Osteocyte (in vitro differentiated cells): ENCODE data around the gene UGT1A9. TPM values are rescaled to one million over a fixed set of nuclear protein-coding genes. Genes with fewer than 3 reads are reported as not detected.
"Not testable (repeated sequence)": the region's sequence is repeated elsewhere in the genome, so short reads cannot be mapped to it uniquely, and the experiment has no call there.

Experiments used
- DNase-seq: peaks from one replicate; pipeline ENCODE4 v3.0.0; 2021; ENCODE audit warnings: mixed read lengths; ENCODE audit not compliant: unreplicated experiment; ENCODE audit errors: extremely low spot score
- H3K27ac Mint-ChIP-seq: one replicate; pipeline ENCODE4 v1.8.0; 2021; ENCODE audit warnings: mild to moderate bottlenecking, mixed read lengths; ENCODE audit not compliant: unreplicated experiment
- H3K27me3 Mint-ChIP-seq: one replicate; pipeline ENCODE4 v1.8.0; 2021; ENCODE audit warnings: mixed read lengths; ENCODE audit not compliant: unreplicated experiment
- H3K36me3 Mint-ChIP-seq: one replicate; pipeline ENCODE4 v1.8.0; 2021; ENCODE audit warnings: mixed read lengths; ENCODE audit not compliant: unreplicated experiment
- H3K4me1 Mint-ChIP-seq: one replicate; pipeline ENCODE4 v1.8.0; 2021; ENCODE audit warnings: mixed read lengths; ENCODE audit not compliant: unreplicated experiment
- H3K4me3 Mint-ChIP-seq: one replicate; pipeline ENCODE4 v1.8.0; 2021; ENCODE audit warnings: mild to moderate bottlenecking, moderate library complexity, mixed read lengths; ENCODE audit not compliant: unreplicated experiment
- H3K9me3 Mint-ChIP-seq: one replicate; pipeline ENCODE4 v1.8.0; 2021; ENCODE audit warnings: mixed read lengths; ENCODE audit not compliant: unreplicated experiment
- total RNA-seq: library from RNA; stranded (reverse); gene quantifications from 2 replicates; pipeline ENCODE4 v1.2.1, GENCODE V29; 2021
- TF ChIP-seq, protein P1 (sequence below): fragments of 200-600 bp; sonication (generic); IDR thresholded peaks from 2 replicates; pipeline ENCODE4 v1.5.0; 2021; ENCODE audit warnings: antibody characterized with exemption, mild to moderate bottlenecking, moderate library complexity

Gene UGT1A9
- total RNA-seq, 1 donor from 2014 or later, result not detected

- no peak within 1 kb of the TSS for H3K27ac Mint-ChIP-seq
- no peaks in the 10 kb centered on the region for H3K36me3 Mint-ChIP-seq
- TF ChIP-seq, protein P1, sequence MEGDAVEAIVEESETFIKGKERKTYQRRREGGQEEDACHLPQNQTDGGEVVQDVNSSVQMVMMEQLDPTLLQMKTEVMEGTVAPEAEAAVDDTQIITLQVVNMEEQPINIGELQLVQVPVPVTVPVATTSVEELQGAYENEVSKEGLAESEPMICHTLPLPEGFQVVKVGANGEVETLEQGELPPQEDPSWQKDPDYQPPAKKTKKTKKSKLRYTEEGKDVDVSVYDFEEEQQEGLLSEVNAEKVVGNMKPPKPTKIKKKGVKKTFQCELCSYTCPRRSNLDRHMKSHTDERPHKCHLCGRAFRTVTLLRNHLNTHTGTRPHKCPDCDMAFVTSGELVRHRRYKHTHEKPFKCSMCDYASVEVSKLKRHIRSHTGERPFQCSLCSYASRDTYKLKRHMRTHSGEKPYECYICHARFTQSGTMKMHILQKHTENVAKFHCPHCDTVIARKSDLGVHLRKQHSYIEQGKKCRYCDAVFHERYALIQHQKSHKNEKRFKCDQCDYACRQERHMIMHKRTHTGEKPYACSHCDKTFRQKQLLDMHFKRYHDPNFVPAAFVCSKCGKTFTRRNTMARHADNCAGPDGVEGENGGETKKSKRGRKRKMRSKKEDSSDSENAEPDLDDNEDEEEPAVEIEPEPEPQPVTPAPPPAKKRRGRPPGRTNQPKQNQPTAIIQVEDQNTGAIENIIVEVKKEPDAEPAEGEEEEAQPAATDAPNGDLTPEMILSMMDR, result no peak
- no peak within 1 kb of the TSS for H3K4me3 Mint-ChIP-seq
- DNase-seq, result no peak
- no peaks in the 10 kb centered on the region for H3K4me1 Mint-ChIP-seq
- peaks cover 43% of the 10 kb centered on the region for H3K27me3 Mint-ChIP-seq
- H3K9me3 Mint-ChIP-seq, result peaks cover 5% of the 10 kb centered on the region
These were observed 57.1 kb downstream of the UGT1A9 start, which contains the start of gene UGT1A3 for GRCh38 chr2:233728723-233729301. Gene UGT1A3, plus strand, starts transcription at chr2:233729042. Its CDS starts 85 bp downstream, at chr2:233729127.

DNA sequence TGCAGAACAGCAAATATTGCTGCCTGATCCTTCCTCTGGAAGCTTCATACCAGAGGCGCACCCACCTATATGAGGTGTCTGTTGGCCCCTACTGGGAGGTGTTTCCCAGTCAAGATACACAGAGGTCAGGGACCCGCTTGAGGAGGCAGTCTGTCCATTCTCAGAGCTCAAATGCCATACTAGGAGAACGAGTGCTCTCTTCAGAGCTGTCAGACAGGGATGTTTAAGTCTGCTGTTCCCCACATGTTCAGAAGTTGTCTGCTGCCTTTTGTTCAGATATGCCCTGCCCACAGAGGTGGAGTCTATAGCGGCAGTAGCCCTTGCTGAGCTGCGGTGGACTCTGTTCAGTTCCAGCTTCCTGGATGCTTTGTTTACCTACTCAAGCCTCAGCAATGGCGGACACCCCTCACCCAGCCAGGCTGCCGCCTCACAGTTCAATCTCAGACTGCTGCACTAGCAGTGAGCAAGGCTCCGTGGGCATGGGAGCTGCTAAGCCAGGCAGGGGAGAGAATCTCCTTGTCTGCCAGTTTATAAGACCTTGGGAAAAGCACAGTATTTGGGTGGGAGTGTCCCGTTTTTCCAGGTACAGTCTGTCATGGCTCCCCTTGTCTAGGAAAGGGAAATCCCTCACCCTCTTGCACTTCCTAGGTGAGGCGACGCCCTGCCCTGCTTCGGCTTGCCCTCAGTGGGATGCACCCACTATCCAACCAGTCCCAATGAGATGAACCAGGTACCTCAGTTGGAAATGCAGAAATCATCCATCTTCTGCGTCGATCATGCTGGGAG lies 65.4 kb downstream of the UGT1A9 start:
- not testable (repeated sequence) for H3K36me3 Mint-ChIP-seq, H3K27ac Mint-ChIP-seq, H3K4me1 Mint-ChIP-seq, DNase-seq, H3K4me3 Mint-ChIP-seq, H3K9me3 Mint-ChIP-seq
- H3K27me3 Mint-ChIP-seq, result peaks cover 73% of the 10 kb centered on the region

DNA sequence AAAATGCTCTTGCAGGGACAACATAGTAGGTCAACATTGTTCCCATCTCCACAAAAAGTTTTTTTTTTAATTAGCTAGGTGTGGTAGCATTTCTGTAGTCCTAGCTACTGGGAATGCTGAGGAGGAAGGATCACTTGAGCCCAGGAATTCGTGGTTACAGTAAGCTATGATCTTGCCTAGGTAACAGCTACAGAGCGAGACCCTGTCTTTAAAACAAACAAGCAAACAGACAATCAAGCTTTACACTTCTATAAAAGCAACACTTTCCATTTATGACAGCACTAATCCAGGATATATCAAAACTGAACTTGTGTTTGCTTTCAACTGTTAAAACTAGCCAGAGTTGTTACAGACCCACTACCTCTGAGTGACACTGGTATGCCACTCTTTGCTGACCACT lies 69.2 kb downstream of the UGT1A9 start:
- DNase-seq, result no peak
- H3K36me3 Mint-ChIP-seq, result no peaks in the 10 kb centered on the region
- TF ChIP-seq, protein P1, result no peak
- H3K9me3 Mint-ChIP-seq, result no peaks in the 10 kb centered on the region
- H3K27me3 Mint-ChIP-seq, result peaks cover 58% of the 10 kb centered on the region
- no peak overlapping the region for H3K4me3 Mint-ChIP-seq
- H3K4me1 Mint-ChIP-seq, result no peaks in the 10 kb centered on the region
- H3K27ac Mint-ChIP-seq, result no peak overlapping the region

GRCh38 chr2:233743464-233744259 lies 72.0 kb downstream of the UGT1A9 start:
- Mint-ChIP-seq H3K27me3 (peaks cover 56% of the 10 kb centered on the region), H3K9me3 (no peaks in the 10 kb centered on the region), H3K27ac (no peak overlapping the region), H3K4me3 (no peak overlapping the region), H3K4me1 (no peaks in the 10 kb centered on the region), H3K36me3 (no peaks in the 10 kb centered on the region)
- DNase-seq, result no peak
- TF ChIP-seq, protein P1, result no peak

DNA sequence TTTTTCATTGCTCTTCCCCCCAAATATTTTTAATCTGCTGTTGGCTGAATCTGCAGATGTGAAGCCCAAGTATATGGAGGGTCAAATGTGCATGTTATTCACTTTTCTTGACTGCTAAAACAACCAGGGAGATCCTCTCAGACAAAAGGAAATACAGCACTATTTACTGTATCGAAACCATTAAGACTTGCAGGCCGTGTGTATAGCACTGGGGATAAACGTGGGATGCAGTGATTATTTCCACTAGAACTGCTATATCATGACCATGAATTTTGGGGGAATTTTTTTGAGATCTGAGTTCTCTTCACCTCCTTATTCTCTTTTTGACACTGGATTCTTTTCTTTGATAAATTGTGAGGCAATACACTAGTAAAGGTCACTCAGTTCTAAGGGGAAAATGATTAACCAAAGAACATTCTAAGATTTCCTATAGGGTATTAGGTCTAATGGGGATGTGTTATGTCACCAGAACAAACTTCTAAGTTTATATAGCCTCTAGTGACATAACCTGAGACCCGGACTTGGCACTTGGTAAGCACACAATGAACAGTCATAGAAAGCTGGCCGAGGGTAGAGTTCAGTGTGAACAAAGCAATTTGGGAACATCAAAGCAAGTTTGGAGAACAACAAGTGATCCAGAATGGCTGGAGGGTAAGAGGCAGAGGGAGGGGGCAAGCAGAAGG lies 73.5 kb downstream of the UGT1A9 start:
- Mint-ChIP-seq H3K4me1 (no peaks in the 10 kb centered on the region), H3K27ac (no peak overlapping the region), H3K9me3 (peaks cover 5% of the 10 kb centered on the region), H3K27me3 (peaks cover 61% of the 10 kb centered on the region), H3K36me3 (no peaks in the 10 kb centered on the region), H3K4me3 (no peak overlapping the region)
- TF ChIP-seq, protein P1, result no peak
- no peak for DNase-seq

DNA sequence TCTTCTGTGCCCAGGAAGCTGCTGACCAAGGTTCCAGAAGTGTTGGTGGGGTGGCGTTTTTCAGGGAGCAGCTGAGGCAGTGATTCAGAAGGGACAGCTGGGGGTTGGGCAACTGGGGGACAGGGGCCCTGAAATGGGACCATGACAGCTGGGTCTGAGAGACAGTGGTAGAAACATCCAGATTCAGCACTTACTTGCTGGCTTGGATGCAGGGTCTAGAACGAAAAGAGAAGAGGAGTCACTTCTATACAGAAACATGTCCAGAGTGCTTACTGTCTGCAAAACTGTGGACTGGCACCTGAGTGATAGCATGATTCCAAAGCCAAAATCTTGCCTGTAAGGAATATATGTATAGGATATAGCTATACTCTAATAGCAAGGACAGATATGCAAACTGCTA lies 74.1 kb downstream of the UGT1A9 start:
- H3K4me1 Mint-ChIP-seq, H3K27ac Mint-ChIP-seq, H3K4me3 Mint-ChIP-seq, DNase-seq, H3K9me3 Mint-ChIP-seq, H3K36me3 Mint-ChIP-seq: not testable (repeated sequence)
- peaks cover 57% of the 10 kb centered on the region for H3K27me3 Mint-ChIP-seq
